ENCODE results near the gene FTCD.

Gene FTCD

DNA sequence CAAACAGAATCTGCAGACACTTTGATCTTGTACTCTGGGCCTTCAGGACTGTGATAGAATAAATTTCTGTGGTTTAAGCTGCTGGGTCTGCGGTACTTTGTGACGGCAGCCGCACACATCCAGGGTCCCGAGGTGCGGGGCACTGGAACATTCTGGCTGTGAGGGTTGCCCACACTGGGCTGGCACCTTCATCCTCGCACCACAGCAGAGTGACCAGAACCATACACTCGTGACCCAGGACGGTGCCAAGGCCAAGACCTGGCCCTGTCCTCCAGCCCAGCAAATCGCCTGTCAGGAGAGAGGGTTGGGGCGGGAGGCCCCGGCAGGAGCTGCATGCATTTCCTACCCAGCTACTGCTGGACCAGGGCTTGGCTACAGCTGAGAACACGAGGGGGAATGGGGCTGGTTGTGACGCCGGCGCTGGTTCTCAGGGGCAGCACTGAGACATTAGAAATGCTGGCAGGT is 2.6 kb upstream of the FTCD start:
- no peak for TF ChIP-seq CTCF (IDR thresholded peaks at IDR 0.05; ENCODE audit: low read depth, low read length)
- H3K4me3 ChIP-seq (ENCODE audit: low read depth, low read length), result no peak overlapping the region

GRCh38 chr21:46157396-46157986 is 2.1 kb upstream of the FTCD start:
- H3K4me3 ChIP-seq (ENCODE audit: low read depth, low read length), result no peak overlapping the region
- no peak for TF ChIP-seq CTCF (IDR thresholded peaks at IDR 0.05; ENCODE audit: low read depth, low read length)

DNA sequence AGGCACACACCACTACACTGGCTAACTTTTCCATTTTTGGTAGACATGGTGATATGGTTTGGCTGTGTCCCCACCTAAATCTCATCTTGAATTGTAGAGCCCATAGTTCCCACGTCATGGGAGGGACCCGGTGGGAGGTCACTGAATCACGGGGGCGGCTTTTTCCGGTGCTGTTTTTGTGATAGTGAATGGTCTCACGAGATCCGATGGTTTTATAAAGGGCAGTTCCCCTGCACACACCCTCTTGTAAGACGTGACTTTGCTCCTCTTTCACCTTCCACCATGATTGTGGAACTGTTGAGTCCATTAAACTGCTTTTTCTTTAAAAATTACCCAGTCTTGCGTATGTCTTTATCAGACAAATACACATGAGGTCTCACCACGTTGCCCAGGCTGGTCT is 1.3 kb upstream of the FTCD start:
- no peak for TF ChIP-seq CTCF (IDR thresholded peaks at IDR 0.05; ENCODE audit: low read depth, low read length)
- no peak overlapping the region for H3K4me3 ChIP-seq (ENCODE audit: low read depth, low read length)

GRCh38 chr21:46156378-46156645 is 933 bp upstream of the FTCD start:
- H3K4me3 ChIP-seq (ENCODE audit: low read depth, low read length), result no peak overlapping the region
- TF ChIP-seq CTCF (IDR thresholded peaks at IDR 0.05; ENCODE audit: low read depth, low read length), result no peak

DNA sequence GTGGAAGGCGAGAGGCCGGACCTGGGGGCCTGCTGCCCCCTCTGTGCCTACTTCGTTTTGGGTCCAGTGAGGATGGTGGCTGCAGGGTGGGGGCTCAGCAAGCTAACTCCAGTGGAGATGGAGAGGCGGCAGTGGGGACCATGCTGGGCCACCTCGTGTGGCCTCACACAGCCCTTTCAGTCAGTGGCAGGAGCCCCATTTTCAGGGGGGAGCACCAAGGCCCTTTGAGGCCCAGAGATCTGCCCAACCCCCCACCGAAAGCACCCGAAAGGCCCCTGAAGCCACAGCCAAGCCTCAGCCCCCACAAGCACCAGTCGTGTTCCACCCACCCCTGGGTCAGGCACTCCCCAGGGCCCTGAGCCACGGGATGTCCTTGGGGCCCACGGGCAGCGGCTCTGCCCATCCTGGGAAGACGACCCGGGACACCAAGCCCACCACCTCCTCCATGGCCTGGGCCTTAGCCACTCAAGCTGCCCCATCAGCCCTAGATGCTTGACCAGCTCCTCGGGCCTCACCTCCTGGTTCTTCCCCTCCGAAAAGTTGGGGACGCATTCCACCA is 345 bp downstream of the FTCD start:
- TF ChIP-seq CTCF (IDR thresholded peaks at IDR 0.05; ENCODE audit: low read depth, low read length), result no peak

GRCh38 chr21:46154155-46154954 is 1.0 kb downstream of the FTCD start:
- TF ChIP-seq CTCF (IDR thresholded peaks at IDR 0.05; ENCODE audit: low read depth, low read length), result no peak
- no peak overlapping the region for H3K4me3 ChIP-seq (ENCODE audit: low read depth, low read length)

More for the DNA sequence above, 345 bp downstream of the FTCD start:
- no peak overlapping the region for H3K4me3 ChIP-seq (ENCODE audit: low read depth, low read length)

Measured in WI38 (cell line).